Ishikawa (cell line): ENCODE results near the gene MTHFD1L.

ENCODE experiments used
- CEBPB ChIP-seq: IDR thresholded peaks from 2 replicates; pipeline ENCODE4 v1.6.1; 2012
- EGR1 ChIP-seq: IDR thresholded peaks from 2 replicates; pipeline ENCODE4 v1.6.1; 2012
- EP300 ChIP-seq: IDR thresholded peaks from 2 replicates; pipeline ENCODE4 v1.6.1; 2012; ENCODE audit warnings: borderline replicate concordance
- FOXM1 ChIP-seq: IDR thresholded peaks from 2 replicates; pipeline ENCODE4 v1.6.1; 2012; ENCODE audit warnings: low read depth, borderline replicate concordance
- MAX ChIP-seq: IDR thresholded peaks from 2 replicates; pipeline ENCODE4 v1.6.1; 2012
- RAD21 ChIP-seq: IDR thresholded peaks from 2 replicates; pipeline ENCODE4 v1.6.1; 2012; ENCODE audit warnings: low read depth
- REST ChIP-seq: IDR thresholded peaks from 2 replicates; pipeline ENCODE4 v1.6.1; 2012; ENCODE audit warnings: low read depth, mild to moderate bottlenecking
- TAF1 ChIP-seq: IDR thresholded peaks from 2 replicates; pipeline ENCODE4 v1.6.1; 2012; ENCODE audit warnings: low read depth, mild to moderate bottlenecking
- TEAD4 ChIP-seq: IDR thresholded peaks from 2 replicates; pipeline ENCODE4 v1.6.1; 2012
- USF1 ChIP-seq: IDR thresholded peaks from 2 replicates; pipeline ENCODE4 v1.6.1; 2012
- YY1 ChIP-seq: IDR thresholded peaks from 2 replicates; pipeline ENCODE4 v1.6.1; 2012; ENCODE audit warnings: low read depth

- TF ChIP-seq CEBPB (no peak), EGR1 (no peak), RAD21 (no peak), YY1 (no peak), EP300 (no peak), MAX (no peak), FOXM1 (no peak), TAF1 (no peak), REST (no peak), TEAD4 (no peak), USF1 (no peak)
Observed at GRCh38 chr6:150993253-150993652, 127.8 kb downstream of the MTHFD1L start.
